ENCODE data around the gene FASN.

GRCh38 chr17:82114447-82114846 is 16.4 kb upstream of the FASN start:
- TF ChIP-seq CTCF (CRISPR knock-in tag; IDR thresholded peaks at IDR 0.05) (no peak), ZNF704 (CRISPR knock-in tag; IDR thresholded peaks at IDR 0.05; ENCODE audit: borderline replicate concordance) (no peak), THAP9 (CRISPR knock-in tag; IDR thresholded peaks at IDR 0.05; ENCODE audit: borderline replicate concordance) (no peak), RERE (CRISPR knock-in tag; IDR thresholded peaks at IDR 0.05; ENCODE audit: low read depth) (no peak), SAP130 (CRISPR knock-in tag; IDR thresholded peaks at IDR 0.05; ENCODE audit: low read depth) (no peak), YY1 (IDR thresholded peaks at IDR 0.05; ENCODE audit: insufficient read depth, insufficient replicate concordance, low read depth, low read length) (no peak), USF2 (IDR thresholded peaks at IDR 0.05; ENCODE audit: low read depth, low read length) (no peak), USF2 (CRISPR knock-in tag; IDR thresholded peaks at IDR 0.05; ENCODE audit: borderline replicate concordance) (no peak), SMC3 (IDR thresholded peaks at IDR 0.05; ENCODE audit: low read length) (no peak), MAFG (CRISPR knock-in tag; IDR thresholded peaks at IDR 0.05) (no peak)

All from HepG2 (cell line).